Heart right ventricle (tissue), 16 donors: ENCODE data around the gene PRAMEF12. TPM values are rescaled to one million over a fixed set of nuclear protein-coding genes. Genes with fewer than 3 reads are reported as not detected.
"Not testable (repeated sequence)": the region's sequence is repeated elsewhere in the genome, so short reads cannot be mapped to it uniquely, and the experiment has no call there.

ENCODE experiments used
- ATAC-seq, 8 donors: fragments of 200-7000 bp; cut with Tn5 transposase; one replicate each; pipeline ENCODE4 v1.9.1; 2020; ENCODE audit warnings: mild to moderate bottlenecking in 8 of 8, moderate library complexity in 8 of 8, moderate number of reproducible peaks in 1 of 8
- DNase-seq, 2 donors: peaks; one replicate each; pipeline ENCODE4 v3.0.0-alpha.2; 2020
- H3K27ac ChIP-seq, 10 donors: fragments of 200-600 bp; sonication (generic) in 2 of 10; one replicate each; pipeline versions ENCODE4 v1.5.0 to v1.8.0; 2020 to 2022; ENCODE audit warnings: mild to moderate bottlenecking in 3 of 10
- H3K27me3 ChIP-seq, 7 donors: fragments of 200-600 bp; one replicate each; pipeline ENCODE4 v1.8.0; 2021 to 2022; ENCODE audit warnings: mild to moderate bottlenecking in 2 of 7
- H3K36me3 ChIP-seq, 9 donors: fragments of 200-600 bp; sonication (generic) in 1 of 9; one replicate each; pipeline versions ENCODE4 v1.5.0 to v1.8.0; 2020 to 2022; ENCODE audit warnings: mild to moderate bottlenecking in 2 of 9
- H3K4me1 ChIP-seq, 9 donors: fragments of 200-600 bp; sonication (generic) in 1 of 9; one replicate each; pipeline versions ENCODE4 v1.5.0 to v1.8.0; 2020 to 2022; ENCODE audit warnings: mild to moderate bottlenecking in 4 of 9
- H3K4me3 ChIP-seq, 10 donors: fragments of 200-600 bp; sonication (generic) in 2 of 10; one replicate each; pipeline versions ENCODE4 v1.5.0 to v1.8.0; 2020 to 2022; ENCODE audit warnings: mild to moderate bottlenecking in 7 of 10, moderate library complexity in 2 of 10
- H3K9me3 ChIP-seq, 11 donors: fragments of 200-600 bp in 10 of 11; sonication (generic) in 2 of 11; one replicate each; pipeline versions ENCODE4 v1.5.0 to v1.8.0; 2013 to 2022; ENCODE audit warnings: mild to moderate bottlenecking in 2 of 11, control low read depth in 1 of 11, moderate library complexity in 1 of 11
- CTCF ChIP-seq, 9 donors: fragments of 200-600 bp; sonication (generic) in 2 of 9; IDR thresholded peaks; one replicate each; pipeline versions ENCODE4 v1.5.0 to v1.8.0; 2021 to 2022; ENCODE audit warnings: antibody characterized with exemption in 9 of 9, mild to moderate bottlenecking in 5 of 9, moderate library complexity in 1 of 9
- WGBS, 2 donors: extraction: QIAGEN DNeasy Blood & Tissue Kit; methylation state at CpG; one replicate each; pipeline ENCODE4 v1.1.7; 2013; ENCODE audit warnings: inconsistent platforms in 1 of 2; 5-methylcytosine and 5-hydroxymethylcytosine counted together
- intact Hi-C, 10 donors: fragments of 100-400 bp; cut with DNase I; formaldehyde crosslinking; loops; one replicate each; pipeline versions ENCODE4 v1.11.1 to v1.14.2; 2022
- polyA plus RNA-seq, 2 donors: library from polyadenylated mRNA; stranded (reverse); fragments of 200-250 nt; gene quantifications; one replicate each; pipeline ENCODE4 v1.2.3, GENCODE V29; 2013
- total RNA-seq, 10 donors: library from RNA; stranded (reverse); fragmentation: NEBNext Ultra II Directional in 3 of 10; extraction: Animal tissue kit (Norgen Biotek cat#: 25700) in 3 of 10; gene quantifications; one replicate each; pipeline versions ENCODE4 v1.2.1 to v1.2.4, GENCODE V29; 2021 to 2023
- donor health status: Arrhythmogenic right ventricular cardiomyopathy.
- donor health status: ischemic (EF 13 %, LVEDD 7.1; RV severe dilation, severe dysfunction).
- donor health status: healthy with polysubstance abuse.
- donor health status: DM: no; HTN: yes; CAD: no.
- donor health status: DM: no; HTN: no; CAD: no.
- donor health status: ischemic (EF 25% LVEDD 6.9; RV normal size, moderate dysfunction).
- donor health status: ischemic (EF 25% LVEDD 5.7; RV mildly dilated, moderate dysfunction).
- donor health status: healthy.
- donor health status: DM: yes; HTN: yes; CAD: no.
- donor health status: Ischemic cardiomyopathy.
- donor health status: ischemic (EF 35%, LVEDD 5.7; RV mildly dilated, moderate dysfunction).
- donor health status: nonischemic (EF 11% LVEDD 7.7; RV severe dilation, severe dysfunction).
- donor health status: DM: yes; HTN: yes; CAD: no.
- donor health status: PGD.
- donor health status: ischemic (EF 29% LVEDD 5.4; RV normal size, mild dysfunction).
- donor health status: nonischemic (EF 23%, LVEDD 6.1; RV moderate dilation, normal function).

Gene PRAMEF12
- total and polyA plus RNA-seq, 12 donors = not detected

GRCh38 chr1:12799730-12800129 is 26.2 kb downstream of the PRAMEF12 start:
- DNase-seq (no peak), ATAC-seq (no peak)
- Histone ChIP-seq H3K36me3 (no peaks in the 10 kb centered on the region), H3K9me3 (peaks cover 0 to 11% (median 0%) of the 10 kb centered on the region in 11 donors), H3K27me3 (peaks cover 0 to 13% (median 0%) of the 10 kb centered on the region in 7 donors), H3K4me1 (no peaks in the 10 kb centered on the region), H3K27ac (no peak overlapping the region), H3K4me3 (no peak overlapping the region)
- no peak for TF ChIP-seq CTCF (IDR thresholded peaks at IDR 0.05)
- 63 to 64% methylated on average over 2 of the region's 2 CpGs for WGBS, 2 donors
- intact Hi-C loops = no loop called here

- peaks cover 0 to 12% (median 0%) of the 10 kb centered on the region in 11 donors for H3K9me3 ChIP-seq
- DNase-seq (no peak), ATAC-seq (no peak)
- H3K27me3 ChIP-seq = peaks cover 0 to 18% (median 3%) of the 10 kb centered on the region in 7 donors
- H3K4me1 ChIP-seq = no peaks in the 10 kb centered on the region
- H3K27ac ChIP-seq = no peak overlapping the region
- H3K36me3 ChIP-seq = no peaks in the 10 kb centered on the region
- H3K4me3 ChIP-seq = no peak overlapping the region
- WGBS, 2 donors = 71 to 73% methylated on average over 1 of the region's 1 CpG
- TF ChIP-seq CTCF (IDR thresholded peaks at IDR 0.05) = no peak
- intact Hi-C loops = no loop called here
Measured at GRCh38 chr1:12809933-12810332, 36.4 kb downstream of the PRAMEF12 start.

GRCh38 chr1:12810691-12811408 is 37.3 kb downstream of the PRAMEF12 start:
- 71 to 73% methylated on average over 5 of the region's 5 CpGs for WGBS, 2 donors

GRCh38 chr1:12811409-12811784 is 37.9 kb downstream of the PRAMEF12 start:
- H3K4me3 ChIP-seq = no peak overlapping the region
- no peak overlapping the region for H3K27ac ChIP-seq
- H3K9me3 ChIP-seq = peaks cover 0 to 5% (median 0%) of the 10 kb centered on the region in 11 donors
- 46 to 65% methylated on average over 2 of the region's 2 CpGs for WGBS, 2 donors
- no peak for TF ChIP-seq CTCF (IDR thresholded peaks at IDR 0.05)
- H3K27me3 ChIP-seq = peaks cover 0 to 18% (median 3%) of the 10 kb centered on the region in 7 donors
- intact Hi-C loops = no loop called here
- no peak for DNase-seq
- H3K36me3 ChIP-seq = no peaks in the 10 kb centered on the region
- no peak for ATAC-seq
- no peaks in the 10 kb centered on the region for H3K4me1 ChIP-seq

More at GRCh38 chr1:12810691-12811408, 37.3 kb downstream of the PRAMEF12 start:
- no peaks in the 10 kb centered on the region for H3K4me1 ChIP-seq
- ATAC-seq = no peak
- H3K27ac ChIP-seq = no peak overlapping the region
- H3K36me3 ChIP-seq = no peaks in the 10 kb centered on the region
- H3K4me3 ChIP-seq = no peak overlapping the region
- no peak for DNase-seq
- TF ChIP-seq CTCF (IDR thresholded peaks at IDR 0.05) = no peak
- H3K27me3 ChIP-seq = peaks cover 0 to 18% (median 3%) of the 10 kb centered on the region in 7 donors
- intact Hi-C loops = no loop called here
- peaks cover 0 to 5% (median 0%) of the 10 kb centered on the region in 11 donors for H3K9me3 ChIP-seq

GRCh38 chr1:12819061-12819460 is 45.5 kb downstream of the PRAMEF12 start:
- H3K4me3 ChIP-seq, intact Hi-C loops, H3K36me3 ChIP-seq, ATAC-seq, H3K27ac ChIP-seq, H3K9me3 ChIP-seq, H3K4me1 ChIP-seq, DNase-seq: not testable (repeated sequence)
- WGBS, 2 donors = 68 to 75% methylated on average over 6 of the region's 6 CpGs
- H3K27me3 ChIP-seq = peaks cover 0 to 20% (median 4%) of the 10 kb centered on the region in 7 donors
